Mucosa of descending colon (tissue), 3 donors: ENCODE results near the gene ITPKB. TPM values are rescaled to one million over a fixed set of nuclear protein-coding genes. Genes with fewer than 3 reads are reported as not detected.

Experiments
- ATAC-seq: fragments of 200-7000 bp; cut with Tn5 transposase; one replicate; pipeline ENCODE4 v1.9.1; 2020; ENCODE audit warnings: mild to moderate bottlenecking, moderate library complexity
- DNase-seq, 3 donors: peaks; one replicate each; pipeline ENCODE4 v3.0.0-alpha.2; 2020
- H3K36me3 ChIP-seq: fragments of 200-600 bp; one replicate; pipeline ENCODE4 v1.8.0; 2021; ENCODE audit warnings: low read depth, mild to moderate bottlenecking
- H3K4me1 ChIP-seq: fragments of 200-600 bp; one replicate; pipeline ENCODE4 v1.8.0; 2021; ENCODE audit warnings: low read depth, mild to moderate bottlenecking
- H3K4me3 ChIP-seq: fragments of 200-600 bp; one replicate; pipeline ENCODE4 v1.8.0; 2021; ENCODE audit warnings: mild to moderate bottlenecking
- H3K9me3 ChIP-seq: fragments of 200-600 bp; one replicate; pipeline ENCODE4 v1.8.0; 2021; ENCODE audit warnings: mild to moderate bottlenecking
- intact Hi-C, 2 donors: fragments of 100-400 bp; cut with DNase I in 1 of 2; cut with micrococcal nuclease in 1 of 2; formaldehyde crosslinking; loops; one replicate each; pipeline versions ENCODE4 v1.11.0 to v1.11.1; 2022; cut with DNase I, micrococcal nuclease
- total RNA-seq, 3 donors: library from RNA; stranded (reverse); fragmentation: NEBNext Ultra II Directional in 2 of 3; extraction: Animal tissue kit (Norgen Biotek cat#: 25700) in 2 of 3; gene quantifications; one replicate each; pipeline versions ENCODE4 v1.2.1 to v1.2.4, GENCODE V29; 2021 to 2023
- TF ChIP-seq, protein P1 (sequence below): fragments of 200-600 bp; IDR thresholded peaks from one replicate; pipeline ENCODE4 v1.8.0; 2022; ENCODE audit warnings: antibody characterized with exemption, mild to moderate bottlenecking
- donor health status: DM: no; HTN: no; CAD: no; lungs with moderate emphysema.
- donor health status: DM: no; HTN: no; CAD: no.
- donor health status: DM: no; HTN: yes; CAD: no.

The ITPKB gene
- total RNA-seq, 3 donors from 2014 or later: 9.5 to 90.3 (median 11.7) TPM

DNA sequence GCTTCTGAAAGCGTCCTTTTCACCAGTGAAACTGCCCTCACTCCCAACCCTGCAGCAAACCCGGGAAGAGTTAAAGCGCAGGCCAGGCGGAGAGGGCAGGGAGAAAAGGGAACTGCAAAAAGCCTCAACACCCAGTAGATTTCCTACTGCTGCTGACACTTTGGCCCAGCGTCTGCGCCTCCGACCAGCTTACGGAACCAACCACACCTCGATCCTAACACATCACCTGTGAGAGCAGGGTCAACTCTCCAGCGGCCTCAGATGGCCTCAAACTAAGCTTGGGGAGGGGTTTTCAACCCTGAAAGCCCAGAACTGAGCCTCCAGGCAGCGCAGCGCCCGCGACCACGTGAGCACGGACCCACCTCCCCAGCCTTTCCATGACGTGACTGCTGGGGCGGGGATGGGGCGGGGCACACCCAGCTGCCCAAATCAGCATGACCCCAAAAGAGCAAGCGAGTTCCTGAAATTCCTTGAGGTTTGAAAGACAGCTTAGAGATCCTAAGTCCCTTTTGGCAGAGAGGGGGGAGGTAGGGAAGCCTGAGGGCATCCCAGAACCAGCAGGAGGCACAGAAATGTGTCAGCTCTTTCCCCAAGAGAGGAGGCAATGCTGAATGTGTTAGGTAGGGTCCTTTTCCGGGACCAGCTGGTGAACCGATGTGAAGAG lies 59.1 kb downstream of the ITPKB start:
- intact Hi-C loops: no loop called here
- Histone ChIP-seq H3K4me3 (no peak overlapping the region), H3K36me3 (no peaks in the 10 kb centered on the region), H3K4me1 (peaks cover 25% of the 10 kb centered on the region), H3K9me3 (no peaks in the 10 kb centered on the region)
- peak; percentile 76 for ATAC-seq
- peak; percentile 87 to 91 (median 88) for DNase-seq
- TF ChIP-seq, protein P1, sequence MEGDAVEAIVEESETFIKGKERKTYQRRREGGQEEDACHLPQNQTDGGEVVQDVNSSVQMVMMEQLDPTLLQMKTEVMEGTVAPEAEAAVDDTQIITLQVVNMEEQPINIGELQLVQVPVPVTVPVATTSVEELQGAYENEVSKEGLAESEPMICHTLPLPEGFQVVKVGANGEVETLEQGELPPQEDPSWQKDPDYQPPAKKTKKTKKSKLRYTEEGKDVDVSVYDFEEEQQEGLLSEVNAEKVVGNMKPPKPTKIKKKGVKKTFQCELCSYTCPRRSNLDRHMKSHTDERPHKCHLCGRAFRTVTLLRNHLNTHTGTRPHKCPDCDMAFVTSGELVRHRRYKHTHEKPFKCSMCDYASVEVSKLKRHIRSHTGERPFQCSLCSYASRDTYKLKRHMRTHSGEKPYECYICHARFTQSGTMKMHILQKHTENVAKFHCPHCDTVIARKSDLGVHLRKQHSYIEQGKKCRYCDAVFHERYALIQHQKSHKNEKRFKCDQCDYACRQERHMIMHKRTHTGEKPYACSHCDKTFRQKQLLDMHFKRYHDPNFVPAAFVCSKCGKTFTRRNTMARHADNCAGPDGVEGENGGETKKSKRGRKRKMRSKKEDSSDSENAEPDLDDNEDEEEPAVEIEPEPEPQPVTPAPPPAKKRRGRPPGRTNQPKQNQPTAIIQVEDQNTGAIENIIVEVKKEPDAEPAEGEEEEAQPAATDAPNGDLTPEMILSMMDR: no peak

DNA sequence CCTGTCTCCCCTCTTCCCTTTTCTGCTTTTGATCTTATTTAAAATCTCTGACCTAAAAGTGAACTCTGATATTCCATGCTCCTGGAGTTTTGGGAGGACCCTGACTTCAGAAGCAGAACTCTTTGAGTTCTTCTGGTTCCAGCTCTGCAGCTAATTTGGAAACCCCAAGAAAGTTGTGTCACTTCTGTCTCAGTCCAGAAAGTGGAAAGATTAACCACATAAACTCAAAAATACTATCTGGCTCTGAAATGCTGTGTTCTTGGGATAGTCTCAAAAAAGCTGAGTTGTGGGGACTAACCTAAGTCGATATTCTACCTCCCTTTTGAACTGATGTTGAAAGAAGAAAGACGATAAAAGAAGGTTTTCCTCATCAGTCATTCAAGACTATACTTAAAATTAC lies 59.8 kb downstream of the ITPKB start:
- Histone ChIP-seq H3K9me3 (no peaks in the 10 kb centered on the region), H3K36me3 (no peaks in the 10 kb centered on the region), H3K4me3 (no peak overlapping the region), H3K4me1 (peaks cover 25% of the 10 kb centered on the region)
- intact Hi-C loops: no loop called here
- ATAC-seq (no peak), DNase-seq (no peak)
- TF ChIP-seq, protein P1: no peak

DNA sequence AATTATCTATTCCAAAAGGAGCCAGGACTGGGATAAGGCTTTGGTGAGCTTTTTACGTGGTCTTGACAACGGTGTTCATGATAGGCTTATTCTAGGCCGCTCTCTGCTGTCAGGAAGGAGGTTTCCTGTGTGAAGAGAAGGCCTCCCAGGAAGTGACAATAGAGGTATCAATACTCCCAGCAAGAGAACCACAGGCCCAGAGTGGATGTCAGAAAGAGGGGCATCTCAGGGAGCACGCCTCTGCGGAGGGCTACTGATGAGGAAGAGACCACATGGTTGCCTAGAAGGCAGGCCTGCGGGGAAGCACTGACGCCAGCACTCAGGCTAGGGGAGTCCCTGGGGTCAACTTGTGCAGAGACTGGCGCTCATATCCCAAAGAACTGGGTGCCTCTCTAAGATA lies 60.4 kb downstream of the ITPKB start:
- Histone ChIP-seq H3K4me1 (peaks cover 25% of the 10 kb centered on the region), H3K9me3 (no peaks in the 10 kb centered on the region), H3K4me3 (no peak overlapping the region), H3K36me3 (no peaks in the 10 kb centered on the region)
- intact Hi-C loops: no loop called here
- DNase-seq (no peak), ATAC-seq (no peak)
- TF ChIP-seq, protein P1: no peak

DNA sequence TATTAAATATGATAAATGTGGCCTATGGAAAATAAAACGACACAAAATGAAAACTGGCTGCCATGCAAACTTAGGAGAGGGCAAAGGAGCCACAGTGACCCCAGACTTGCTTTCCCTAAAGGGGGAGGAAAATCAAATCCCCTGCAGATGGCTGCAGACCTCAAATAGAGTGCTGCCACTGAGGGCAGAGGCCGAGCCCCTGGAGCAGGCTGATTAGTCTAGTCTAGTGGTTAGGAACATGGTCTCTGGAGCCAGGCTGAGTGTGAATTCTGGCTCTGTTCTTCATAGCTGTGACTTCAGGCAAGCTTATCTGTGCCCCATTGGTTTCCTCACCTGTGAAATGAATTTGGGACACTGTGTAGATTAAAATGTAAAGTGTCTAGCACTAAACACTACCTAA lies 60.8 kb downstream of the ITPKB start:
- peaks cover 25% of the 10 kb centered on the region for H3K4me1 ChIP-seq
- no peaks in the 10 kb centered on the region for H3K36me3 ChIP-seq
- ATAC-seq (no peak), DNase-seq (no peak)
- H3K4me3 ChIP-seq: no peak overlapping the region
- intact Hi-C loops: no loop called here
- TF ChIP-seq, protein P1: no peak
- no peaks in the 10 kb centered on the region for H3K9me3 ChIP-seq

DNA sequence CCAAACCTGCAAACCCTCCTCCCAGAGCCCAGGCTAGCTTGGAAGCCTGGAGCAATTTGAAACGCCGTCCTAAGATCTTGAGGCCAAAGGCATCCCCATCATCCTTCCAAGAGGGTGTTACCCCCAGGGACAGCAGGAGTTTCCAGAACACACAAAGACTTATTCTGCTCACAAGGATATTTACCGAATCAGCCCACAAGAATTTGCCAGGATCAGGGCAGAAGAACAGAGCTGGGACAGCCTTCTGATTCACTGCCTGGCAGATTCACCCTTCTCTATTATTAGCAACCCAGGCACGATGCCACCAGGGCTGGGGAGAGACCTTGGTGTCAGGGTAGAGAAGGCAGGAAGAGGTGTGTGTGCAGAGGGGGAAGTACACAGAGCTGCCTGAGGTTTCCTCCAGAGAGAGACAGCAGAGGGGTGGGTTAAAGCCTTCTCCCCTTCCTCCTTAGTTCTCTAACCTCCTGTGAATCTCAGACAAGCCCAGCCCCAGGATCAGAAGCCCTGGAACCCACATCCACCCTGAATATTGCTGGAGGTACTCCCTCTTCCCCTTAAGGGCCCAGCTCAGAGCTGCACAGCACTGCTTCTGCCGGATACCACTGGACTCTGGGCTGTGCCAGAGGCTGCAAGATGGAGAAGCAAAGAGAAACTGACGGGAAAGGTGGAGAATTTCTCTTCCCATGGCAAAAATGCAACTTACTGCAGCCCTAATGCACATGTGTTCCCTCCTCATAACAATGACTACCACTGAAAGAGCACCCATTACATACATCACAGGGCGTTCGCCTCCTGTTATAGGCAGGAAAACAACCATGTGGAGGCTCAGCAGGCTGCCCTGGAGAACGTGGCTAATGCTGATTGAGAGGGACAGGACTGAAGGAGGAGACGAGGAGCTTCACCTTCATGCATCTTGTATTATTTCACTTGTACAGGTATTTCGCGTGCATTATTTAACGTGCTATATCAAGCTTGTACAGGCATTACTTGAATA lies 61.8 kb downstream of the ITPKB start:
- DNase-seq (peak; percentile 57 to 79 (median 63)), ATAC-seq (peak; percentile 61)
- TF ChIP-seq, protein P1: no peak
- H3K36me3 ChIP-seq: no peaks in the 10 kb centered on the region
- no peaks in the 10 kb centered on the region for H3K9me3 ChIP-seq
- intact Hi-C loops: no loop called here
- peaks cover 30% of the 10 kb centered on the region for H3K4me1 ChIP-seq
- H3K4me3 ChIP-seq: no peak overlapping the region
